Measurements from ENCODE around the gene NECAP2.

NECAP2 gene

GRCh38 chr1:16409536-16410152, 30.9 kb upstream of the NECAP2 start:
- no peak overlapping the region for H2AK5ac ChIP-seq (ENCODE audit: low read length)
- H2BK12ac ChIP-seq (ENCODE audit: low read length) = no peak overlapping the region
- no peak overlapping the region for H3K4me3 ChIP-seq (ENCODE audit: low read depth, low read length)
- H3K4me2 ChIP-seq (ENCODE audit: low read length) = no peak overlapping the region
- no peaks in the 10 kb centered on the region for H3K9me3 ChIP-seq (ENCODE audit: insufficient read depth, low read depth, low read length)
- no peak overlapping the region for H2AFZ ChIP-seq (ENCODE audit: insufficient read depth, low read length, poor library complexity)
- no peaks in the 10 kb centered on the region for H3K4me1 ChIP-seq (ENCODE audit: control insufficient read depth in 1 of 2, insufficient read depth in 2 of 2, low read length in 2 of 2)
- H3K14ac ChIP-seq (ENCODE audit: low read length) = no peak overlapping the region
- H3K4ac ChIP-seq (ENCODE audit: low read depth, low read length) = no peak overlapping the region
- H3K36me3 ChIP-seq (ENCODE audit: control insufficient read depth in 1 of 2, insufficient read depth in 2 of 2, low read length in 2 of 2) = no peaks in the 10 kb centered on the region
- H4K91ac ChIP-seq (ENCODE audit: low read depth, low read length) = no peak overlapping the region
- H2BK120ac ChIP-seq (ENCODE audit: insufficient read depth, low read length, poor library complexity) = no peak overlapping the region
- H2BK5ac ChIP-seq (ENCODE audit: low read depth, low read length, poor library complexity) = no peak overlapping the region
- no peak for DNase-seq
- no peak overlapping the region for H3K9ac ChIP-seq (ENCODE audit: low read length)
- WGBS (ENCODE audit: extremely low coverage, insufficient coverage, insufficient read length) = no CpG with 5 or more reads among the region's 25 CpGs
- no peak overlapping the region for H4K8ac ChIP-seq (ENCODE audit: low read depth, low read length)
- H3K18ac ChIP-seq (ENCODE audit: low read length) = no peak overlapping the region
- no peaks in the 10 kb centered on the region for H3K27me3 ChIP-seq (ENCODE audit: insufficient read depth, low read length)
- H3K79me2 ChIP-seq (ENCODE audit: control insufficient read depth, insufficient read depth, low read length, poor library complexity) = no peaks in the 10 kb centered on the region
- no peak overlapping the region for H3K23ac ChIP-seq (ENCODE audit: low read length)
- no peak overlapping the region for H4K12ac ChIP-seq (ENCODE audit: low read depth, low read length)
- H3K27ac ChIP-seq (ENCODE audit: low read depth, low read length) = no peak overlapping the region
- no peaks in the 10 kb centered on the region for H3K79me1 ChIP-seq (ENCODE audit: low read length)

- H2AK5ac ChIP-seq (ENCODE audit: low read length) = no peak overlapping the region
- H3K79me2 ChIP-seq (ENCODE audit: control insufficient read depth, insufficient read depth, low read length, poor library complexity) = no peaks in the 10 kb centered on the region
- DNase-seq = no peak
These were observed 29.7 kb upstream of the NECAP2 start for GRCh38 chr1:16410803-16411202.

GRCh38 chr1:16413191-16413590, 27.3 kb upstream of the NECAP2 start:
- no peak overlapping the region for H3K9ac ChIP-seq (ENCODE audit: low read length)
- no peak overlapping the region for H3K4me2 ChIP-seq (ENCODE audit: low read length)
- no peak overlapping the region for H2BK12ac ChIP-seq (ENCODE audit: low read length)
- H4K12ac ChIP-seq (ENCODE audit: low read depth, low read length) = no peak overlapping the region
- no peaks in the 10 kb centered on the region for H3K36me3 ChIP-seq (ENCODE audit: control insufficient read depth in 1 of 2, insufficient read depth in 2 of 2, low read length in 2 of 2)
- H3K23ac ChIP-seq (ENCODE audit: low read length) = no peak overlapping the region
- no CpG with 5 or more reads among the region's 3 CpGs for WGBS (ENCODE audit: extremely low coverage, insufficient coverage, insufficient read length)
- no peak overlapping the region for H4K91ac ChIP-seq (ENCODE audit: low read depth, low read length)
- H3K27me3 ChIP-seq (ENCODE audit: insufficient read depth, low read length) = no peaks in the 10 kb centered on the region
- no peak for DNase-seq
- H3K4me3 ChIP-seq (ENCODE audit: low read depth, low read length) = no peak overlapping the region
- H2BK120ac ChIP-seq (ENCODE audit: insufficient read depth, low read length, poor library complexity) = no peak overlapping the region
- no peak overlapping the region for H2BK5ac ChIP-seq (ENCODE audit: low read depth, low read length, poor library complexity)
- H3K9me3 ChIP-seq (ENCODE audit: insufficient read depth, low read depth, low read length) = no peaks in the 10 kb centered on the region
- H2AK5ac ChIP-seq (ENCODE audit: low read length) = no peak overlapping the region
- H3K14ac ChIP-seq (ENCODE audit: low read length) = no peak overlapping the region
- H2AFZ ChIP-seq (ENCODE audit: insufficient read depth, low read length, poor library complexity) = no peak overlapping the region
- no peak overlapping the region for H3K27ac ChIP-seq (ENCODE audit: low read depth, low read length)
- H3K79me1 ChIP-seq (ENCODE audit: low read length) = no peaks in the 10 kb centered on the region
- H4K8ac ChIP-seq (ENCODE audit: low read depth, low read length) = no peak overlapping the region
- H3K4me1 ChIP-seq (ENCODE audit: control insufficient read depth in 1 of 2, insufficient read depth in 2 of 2, low read length in 2 of 2) = no peaks in the 10 kb centered on the region
- no peaks in the 10 kb centered on the region for H3K79me2 ChIP-seq (ENCODE audit: control insufficient read depth, insufficient read depth, low read length, poor library complexity)
- H3K18ac ChIP-seq (ENCODE audit: low read length) = no peak overlapping the region
- no peak overlapping the region for H3K4ac ChIP-seq (ENCODE audit: low read depth, low read length)

More at GRCh38 chr1:16410803-16411202, 29.7 kb upstream of the NECAP2 start:
- H3K9me3 ChIP-seq (ENCODE audit: insufficient read depth, low read depth, low read length) = no peaks in the 10 kb centered on the region
- H3K23ac ChIP-seq (ENCODE audit: low read length) = no peak overlapping the region
- H4K91ac ChIP-seq (ENCODE audit: low read depth, low read length) = no peak overlapping the region
- no peak overlapping the region for H3K18ac ChIP-seq (ENCODE audit: low read length)
- no peak overlapping the region for H3K14ac ChIP-seq (ENCODE audit: low read length)
- WGBS (ENCODE audit: extremely low coverage, insufficient coverage, insufficient read length) = no CpG with 5 or more reads among the region's 5 CpGs
- no peak overlapping the region for H3K4me2 ChIP-seq (ENCODE audit: low read length)
- no peak overlapping the region for H4K12ac ChIP-seq (ENCODE audit: low read depth, low read length)
- H3K27me3 ChIP-seq (ENCODE audit: insufficient read depth, low read length) = no peaks in the 10 kb centered on the region
- no peaks in the 10 kb centered on the region for H3K4me1 ChIP-seq (ENCODE audit: control insufficient read depth in 1 of 2, insufficient read depth in 2 of 2, low read length in 2 of 2)
- H2AFZ ChIP-seq (ENCODE audit: insufficient read depth, low read length, poor library complexity) = no peak overlapping the region
- H3K36me3 ChIP-seq (ENCODE audit: control insufficient read depth in 1 of 2, insufficient read depth in 2 of 2, low read length in 2 of 2) = no peaks in the 10 kb centered on the region
- H3K9ac ChIP-seq (ENCODE audit: low read length) = no peak overlapping the region
- no peak overlapping the region for H2BK5ac ChIP-seq (ENCODE audit: low read depth, low read length, poor library complexity)
- H3K79me1 ChIP-seq (ENCODE audit: low read length) = no peaks in the 10 kb centered on the region
- no peak overlapping the region for H2BK12ac ChIP-seq (ENCODE audit: low read length)
- H3K4ac ChIP-seq (ENCODE audit: low read depth, low read length) = no peak overlapping the region
- no peak overlapping the region for H2BK120ac ChIP-seq (ENCODE audit: insufficient read depth, low read length, poor library complexity)
- no peak overlapping the region for H3K27ac ChIP-seq (ENCODE audit: low read depth, low read length)
- no peak overlapping the region for H4K8ac ChIP-seq (ENCODE audit: low read depth, low read length)
- H3K4me3 ChIP-seq (ENCODE audit: low read depth, low read length) = no peak overlapping the region

GRCh38 chr1:16418823-16419425, 21.6 kb upstream of the NECAP2 start:
- Histone ChIP-seq H4K91ac (ENCODE audit: low read depth, low read length) (no peak overlapping the region), H3K9me3 (ENCODE audit: insufficient read depth, low read depth, low read length) (no peaks in the 10 kb centered on the region), H3K9ac (ENCODE audit: low read length) (no peak overlapping the region), H3K4me3 (ENCODE audit: low read depth, low read length) (no peak overlapping the region), H2AFZ (ENCODE audit: insufficient read depth, low read length, poor library complexity) (no peak overlapping the region), H3K79me2 (ENCODE audit: control insufficient read depth, insufficient read depth, low read length, poor library complexity) (no peaks in the 10 kb centered on the region), H2BK5ac (ENCODE audit: low read depth, low read length, poor library complexity) (no peak overlapping the region), H3K4me1 (ENCODE audit: control insufficient read depth in 1 of 2, insufficient read depth in 2 of 2, low read length in 2 of 2) (no peaks in the 10 kb centered on the region), H2BK120ac (ENCODE audit: insufficient read depth, low read length, poor library complexity) (no peak overlapping the region), H2BK12ac (ENCODE audit: low read length) (no peak overlapping the region), H3K23ac (ENCODE audit: low read length) (no peak overlapping the region), H4K12ac (ENCODE audit: low read depth, low read length) (no peak overlapping the region), H3K18ac (ENCODE audit: low read length) (no peak overlapping the region), H3K79me1 (ENCODE audit: low read length) (no peaks in the 10 kb centered on the region), H3K27me3 (ENCODE audit: insufficient read depth, low read length) (no peaks in the 10 kb centered on the region), H3K14ac (ENCODE audit: low read length) (no peak overlapping the region), H3K4me2 (ENCODE audit: low read length) (no peak overlapping the region), H4K8ac (ENCODE audit: low read depth, low read length) (no peak overlapping the region), H3K36me3 (ENCODE audit: control insufficient read depth in 1 of 2, insufficient read depth in 2 of 2, low read length in 2 of 2) (no peaks in the 10 kb centered on the region), H3K27ac (ENCODE audit: low read depth, low read length) (no peak overlapping the region), H3K4ac (ENCODE audit: low read depth, low read length) (no peak overlapping the region), H2AK5ac (ENCODE audit: low read length) (no peak overlapping the region)
- no peak for DNase-seq
- no CpG with 5 or more reads among the region's 7 CpGs for WGBS (ENCODE audit: extremely low coverage, insufficient coverage, insufficient read length)

Data from trophoblast cell (in vitro differentiated cells and primary cell).